H7 (cell line): ENCODE results near the gene HDLBP. TPM values are rescaled to one million over a fixed set of nuclear protein-coding genes. Genes with fewer than 3 reads are reported as not detected.
A peak's percentile ranks its signal among the peaks of the same experiment; 100 is the strongest.

Experiments used
- DNase-seq: peaks from one replicate; pipeline ENCODE4 v3.0.0; 2012
- H3K27me3 ChIP-seq: 2 replicates; pipeline ENCODE4 v1.6.0; 2011; ENCODE audit warnings: mild to moderate bottlenecking, low read length; ENCODE audit not compliant: control insufficient read depth, insufficient read depth
- H3K36me3 ChIP-seq: replicated peaks from 2 replicates; pipeline ENCODE4 v1.5.1; 2011; ENCODE audit warnings: low read length; ENCODE audit not compliant: control insufficient read depth, insufficient read depth
- H3K4me3 ChIP-seq: 2 replicates; pipeline ENCODE4 v1.5.1; 2011; ENCODE audit warnings: low read depth, mild to moderate bottlenecking, control low read depth, low read length, moderate library complexity; ENCODE audit not compliant: insufficient read depth
- total RNA-seq: library from RNA; depleted of rRNA; stranded (reverse); fragments of >200 nt; shearing (Covaris generic); gene quantifications from 2 replicates; pipeline ENCODE4 v1.2.3, GENCODE V29; 2014; rRNA removed

The HDLBP gene
- total RNA-seq, 1 experiment from 2014 or later: 362 TPM

DNA sequence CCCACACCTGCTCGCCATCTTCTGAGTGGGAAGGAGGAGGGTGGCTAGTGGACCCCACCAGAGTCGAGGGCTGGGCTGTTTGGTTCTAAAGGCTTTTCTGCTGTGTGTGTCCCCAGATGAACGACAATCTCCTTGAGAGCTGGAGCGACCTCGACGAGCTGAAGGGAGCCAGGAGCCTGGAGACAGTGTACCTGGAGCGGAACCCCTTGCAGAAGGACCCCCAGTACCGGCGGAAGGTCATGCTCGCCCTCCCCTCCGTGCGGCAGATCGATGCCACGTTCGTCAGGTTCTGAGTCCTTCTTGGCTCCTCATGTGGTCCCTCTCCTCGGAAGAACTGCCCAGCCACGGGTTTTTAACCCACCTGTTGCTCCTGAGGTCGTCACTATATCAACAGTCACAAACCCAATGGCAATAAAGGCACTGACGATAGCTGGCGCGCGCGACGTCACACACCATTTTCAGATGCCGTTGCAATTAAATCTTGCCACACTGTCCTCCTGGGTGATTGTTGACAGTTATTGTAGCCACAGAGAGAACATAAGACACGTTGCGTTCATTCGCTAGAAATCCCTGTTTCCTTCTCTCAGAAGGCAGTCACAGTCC is 132.8 kb downstream of the HDLBP start:
- H3K4me3 ChIP-seq: no peak overlapping the region

DNA sequence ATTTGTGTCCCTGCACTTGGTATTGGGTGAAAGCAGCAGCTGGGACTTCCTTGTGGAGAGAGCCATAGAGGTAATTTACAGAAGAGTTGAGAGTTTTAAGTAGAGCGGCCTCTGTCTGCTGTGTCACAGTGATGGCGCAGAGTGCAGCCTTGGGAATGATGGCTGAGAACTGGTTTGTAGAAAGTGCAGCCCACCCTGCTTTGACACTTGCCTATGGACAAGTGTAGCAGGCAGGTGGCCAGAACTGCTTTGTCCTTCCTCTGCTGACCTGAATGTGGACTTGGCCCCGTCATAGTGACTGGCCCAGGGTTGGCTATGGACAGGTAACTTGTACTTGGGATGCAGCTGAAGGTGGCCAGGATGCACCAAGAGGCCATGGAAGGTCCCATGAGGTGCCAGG is 133.3 kb downstream of the HDLBP start:
- Histone ChIP-seq H3K27me3 (no peaks in the 10 kb centered on the region), H3K4me3 (no peak overlapping the region), H3K36me3 (no peaks in the 10 kb centered on the region)
- no peak for DNase-seq

More for the DNA sequence above, 132.8 kb downstream of the HDLBP start:
- Histone ChIP-seq H3K36me3 (no peaks in the 10 kb centered on the region), H3K27me3 (no peaks in the 10 kb centered on the region)
- no peak for DNase-seq

DNA sequence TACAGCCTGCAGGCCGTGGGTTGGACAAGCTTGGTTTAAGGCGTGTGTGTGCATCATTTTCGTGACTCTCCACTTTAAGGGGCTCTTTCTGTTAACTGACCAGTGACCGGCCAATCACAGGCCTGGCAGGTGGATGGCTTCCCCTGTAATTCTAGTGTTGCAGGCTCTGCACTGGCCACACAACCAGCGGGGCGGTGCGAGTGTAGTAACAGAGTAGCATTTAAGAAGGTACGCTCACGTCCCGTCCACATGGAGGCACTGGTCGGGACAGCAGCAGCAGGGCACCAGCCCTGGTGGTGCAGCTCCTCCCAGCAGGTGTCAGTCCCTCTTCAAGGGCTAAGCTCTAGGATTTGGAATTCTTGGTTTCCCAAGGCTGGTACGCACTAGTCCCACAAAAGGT is 135.0 kb downstream of the HDLBP start:
- Histone ChIP-seq H3K27me3 (no peaks in the 10 kb centered on the region), H3K36me3 (no peaks in the 10 kb centered on the region), H3K4me3 (no peak overlapping the region)
- peak; percentile 94 for DNase-seq

DNA sequence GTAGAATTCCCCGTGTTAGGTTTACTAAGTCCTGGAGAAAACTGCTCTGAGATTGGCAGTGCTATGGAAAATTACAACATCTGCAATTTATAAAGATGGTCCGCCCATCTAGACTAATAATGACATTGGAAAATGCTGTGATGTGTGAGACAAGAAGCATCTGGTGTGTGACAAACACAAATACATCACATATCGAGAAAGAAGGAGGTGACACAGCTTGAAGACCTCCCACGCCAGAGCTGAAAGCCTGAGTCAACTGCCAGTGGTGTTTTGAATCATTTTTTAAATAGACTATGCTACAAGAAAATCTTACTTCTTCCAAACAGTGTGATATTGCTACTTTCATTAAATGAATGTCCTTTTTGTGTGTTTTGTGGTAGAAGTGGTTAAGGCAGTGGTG is 135.6 kb downstream of the HDLBP start:
- Histone ChIP-seq H3K27me3 (no peaks in the 10 kb centered on the region), H3K4me3 (no peak overlapping the region), H3K36me3 (no peaks in the 10 kb centered on the region)
- no peak for DNase-seq

DNA sequence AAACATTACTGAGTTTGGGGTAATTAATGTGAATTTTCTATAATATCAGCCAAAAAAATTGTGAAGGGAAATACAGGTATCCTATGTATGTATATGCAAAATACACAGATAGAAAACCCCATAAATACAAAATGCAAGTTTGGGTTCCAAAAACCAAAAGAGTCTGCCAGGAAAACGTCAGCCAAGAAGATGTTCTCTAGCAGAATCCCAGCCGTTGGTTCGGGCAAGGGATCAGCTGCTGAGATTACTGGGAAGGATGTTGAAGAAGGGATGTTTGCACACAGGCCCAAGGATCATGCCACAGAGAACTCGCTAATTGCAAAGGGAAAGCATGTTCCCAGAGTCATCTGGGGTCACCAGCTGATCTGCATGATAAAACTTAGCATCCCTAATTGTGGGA is 136.5 kb downstream of the HDLBP start:
- H3K27me3 ChIP-seq: no peaks in the 10 kb centered on the region
- H3K4me3 ChIP-seq: no peak overlapping the region
- DNase-seq: no peak
- H3K36me3 ChIP-seq: no peaks in the 10 kb centered on the region

DNA sequence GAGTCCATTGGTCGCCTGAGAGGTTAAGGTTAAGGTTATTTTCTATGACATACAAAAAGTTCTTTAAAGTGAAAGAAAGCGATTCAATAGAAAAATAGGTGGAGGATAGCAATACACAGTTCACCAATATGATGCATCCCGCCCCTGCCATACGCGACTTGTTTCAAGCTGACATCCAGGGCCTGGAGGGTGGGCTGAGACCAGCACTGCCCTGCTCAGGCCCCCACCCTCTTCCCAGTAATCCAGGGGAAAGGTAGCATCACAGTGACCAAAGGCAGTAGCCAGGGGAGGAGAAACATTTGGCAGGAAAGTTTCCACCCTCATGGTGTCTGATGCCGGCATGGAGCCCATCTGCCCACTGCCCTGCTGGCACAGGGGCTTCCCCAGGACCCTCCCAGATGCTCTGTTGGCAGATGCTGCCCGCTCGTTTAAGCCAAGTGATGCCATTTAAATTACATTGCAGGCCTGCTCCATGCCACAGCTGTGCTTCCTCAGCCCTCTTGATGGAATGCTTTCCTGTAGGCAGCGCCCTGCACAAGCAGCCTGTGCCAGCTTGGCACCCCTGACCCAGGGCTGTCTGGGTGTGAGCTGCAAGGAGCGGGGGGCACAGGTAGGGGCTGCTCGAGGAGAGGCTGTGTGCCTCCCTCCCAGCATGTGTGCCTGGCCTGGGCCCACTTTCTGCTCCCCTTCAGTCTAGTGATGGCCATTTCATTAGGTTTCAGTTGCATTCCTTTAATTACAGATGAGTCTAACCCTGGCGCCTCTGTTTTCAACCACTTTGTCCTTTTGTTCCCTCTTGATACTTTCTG is 137.7 kb downstream of the HDLBP start:
- Histone ChIP-seq H3K36me3 (no peaks in the 10 kb centered on the region), H3K27me3 (no peaks in the 10 kb centered on the region), H3K4me3 (no peak overlapping the region)
- no peak for DNase-seq

Other genes starting within 250 kb of the HDLBP start
- gene MTERF4, start 213.4 kb downstream of the HDLBP start, total RNA-seq: 30.3 and 32.4 TPM in 2 replicates
- 20.4 and 20.6 TPM in 2 replicates for gene PASK, start 166.2 kb downstream of the HDLBP start, total RNA-seq
- gene PPP1R7, start 165.2 kb downstream of the HDLBP start, total RNA-seq: 32.1 and 36.9 TPM in 2 replicates
- 2.0 and 4.0 TPM in 2 replicates for gene ANO7, start 127.0 kb downstream of the HDLBP start, total RNA-seq
- gene SEPTIN2, start 253 bp upstream of the HDLBP start, total RNA-seq: 249 and 274 TPM in 2 replicates
- gene FARP2, start 40.6 kb upstream of the HDLBP start, total RNA-seq: 19.5 and 20.4 TPM in 2 replicates
- gene STK25, start 192.9 kb upstream of the HDLBP start, total RNA-seq: 353 and 443 TPM in 2 replicates
- gene BOK, start 243.1 kb upstream of the HDLBP start, total RNA-seq: 59.5 and 61.6 TPM in 2 replicates